H1 (cell line): ENCODE data around the gene TK2. TPM values are rescaled to one million over a fixed set of nuclear protein-coding genes. Genes with fewer than 3 reads are reported as not detected.

ENCODE experiments used
- CTCF ChIA-PET: fragments of 300-600 bp; sonication (Branson Sonifier 250); formaldehyde crosslinking; loops from one replicate; lab custom pipeline; 2021; ENCODE audit not compliant: partially characterized antibody; lab: Charles Lee
- POLR2A ChIA-PET: fragments of 300-600 bp; sonication (Branson Sonifier 250); formaldehyde crosslinking; loops from one replicate; lab custom pipeline; 2021; ENCODE audit warnings: inconsistent platforms; ENCODE audit not compliant: partially characterized antibody; lab: Charles Lee
- DNase-seq, 2 experiments: peaks; one replicate each; pipeline versions ENCODE4 v3.0.0 to v3.0.0-alpha.2; 2010 to 2022; ENCODE audit warnings: low spot score in 2 of 2, low read depth in 1 of 2, mixed read lengths in 1 of 2
- FAIRE-seq: peaks from 2 replicates; lab custom pipeline; 2011; peaks lifted over from hg19 to GRCh38; lab: Jason Lieb, UNC
- H2AFZ ChIP-seq: 2 replicates; pipeline ENCODE4 v1.8.1; 2012; ENCODE audit warnings: low read length, inconsistent platforms
- H2AK5ac ChIP-seq: 2 replicates; pipeline ENCODE4 v1.6.1; 2013; ENCODE audit warnings: low read depth, low read length
- H2BK120ac ChIP-seq: replicated peaks from 2 replicates; pipeline ENCODE3; 2013; ENCODE audit warnings: low read depth, low read length, inconsistent platforms
- H2BK12ac ChIP-seq: 2 replicates; pipeline ENCODE4 v1.6.1; 2013; ENCODE audit warnings: low read depth, low read length
- H2BK15ac ChIP-seq: 2 replicates; pipeline ENCODE4 v1.6.1; 2013; ENCODE audit warnings: low read length
- H2BK20ac ChIP-seq: 2 replicates; pipeline ENCODE4 v1.6.1; 2013; ENCODE audit warnings: low read length
- H2BK5ac ChIP-seq: 2 replicates; pipeline ENCODE4 v1.6.1; 2013; ENCODE audit warnings: low read depth, low read length
- H3K14ac ChIP-seq: 2 replicates; pipeline ENCODE4 v1.6.1; 2013; ENCODE audit warnings: inconsistent platforms; ENCODE audit not compliant: insufficient read length
- H3K18ac ChIP-seq: 2 replicates; pipeline ENCODE4 v1.6.1; 2013; ENCODE audit warnings: low read length; ENCODE audit errors: extremely low read depth
- H3K23ac ChIP-seq: 2 replicates; pipeline ENCODE4 v1.6.1; 2013; ENCODE audit warnings: inconsistent platforms; ENCODE audit not compliant: insufficient read length
- H3K23me2 ChIP-seq: 2 replicates; pipeline ENCODE4 v1.6.1; 2013; ENCODE audit warnings: low read depth, low read length
- H3K27ac ChIP-seq: 2 replicates; pipeline ENCODE4 v1.6.1; 2011; ENCODE audit warnings: low read depth, low read length, inconsistent platforms
- H3K27me3 ChIP-seq, 4 experiments: replicated peaks in 1 of 4; 1 replicate in 1 of 4; 2 replicates in 3 of 4; pipeline versions ENCODE4 v1.6.1 to v1.8.1; 2011 to 2013; ENCODE audit warnings: low read length in 3 of 4, mild to moderate bottlenecking in 3 of 4, inconsistent platforms in 2 of 4, mixed read lengths in 2 of 4, moderate library complexity in 1 of 4; ENCODE audit not compliant: control insufficient read depth in 3 of 4, insufficient read depth in 3 of 4; ENCODE audit errors: extremely low read depth in 1 of 4
- H3K36me3 ChIP-seq, 4 experiments: 2 replicates each; pipeline versions ENCODE4 v1.6.1 to v1.8.1; 2011 to 2013; ENCODE audit warnings: mild to moderate bottlenecking in 4 of 4, low read length in 3 of 4, moderate library complexity in 2 of 4, control low read depth in 1 of 4, inconsistent platforms in 1 of 4; ENCODE audit not compliant: insufficient read depth in 4 of 4, control insufficient read depth in 2 of 4
- H3K4ac ChIP-seq: replicated peaks from 2 replicates; pipeline ENCODE3; 2013; ENCODE audit warnings: low read length, low read depth, mixed read lengths, inconsistent platforms; ENCODE audit not compliant: insufficient read length
- H3K4me1 ChIP-seq, 4 experiments: replicated peaks in 1 of 4; 1 replicate in 1 of 4; 2 replicates in 3 of 4; pipeline versions ENCODE4 v1.6.1 to v1.8.1; 2011 to 2013; ENCODE audit warnings: low read length in 3 of 4, inconsistent platforms in 2 of 4, mixed read lengths in 1 of 4; ENCODE audit not compliant: insufficient read depth in 4 of 4, control insufficient read depth in 3 of 4
- H3K4me2 ChIP-seq, 2 experiments: 2 replicates each; pipeline versions ENCODE4 v1.6.1 to v1.8.1; 2011 to 2013; ENCODE audit warnings: low read depth in 2 of 2, low read length in 2 of 2, control low read depth in 1 of 2, inconsistent platforms in 1 of 2, mild to moderate bottlenecking in 1 of 2; ENCODE audit not compliant: insufficient read depth in 1 of 2
- H3K4me3 ChIP-seq, 4 experiments: fragments of 200-600, 300-600 bp in 1 of 4; sonication (generic), shearing (Covaris generic), sonication (Bioruptor Twin) in 1 of 4; 2 replicates each; pipeline versions ENCODE4 v1.5.1 to v1.8.1; 2011 to 2016; ENCODE audit warnings: low read length in 4 of 4, low read depth in 3 of 4, control low read depth in 2 of 4, inconsistent platforms in 2 of 4, mild to moderate bottlenecking in 2 of 4, mixed read lengths in 1 of 4, moderate library complexity in 1 of 4; ENCODE audit not compliant: insufficient read depth in 2 of 4; ENCODE audit errors: extremely low read depth in 1 of 4
- H3K56ac ChIP-seq: replicated peaks from 2 replicates; pipeline ENCODE3; 2013; ENCODE audit warnings: low read depth, mild to moderate bottlenecking, mixed read lengths, low read length, inconsistent platforms; ENCODE audit not compliant: insufficient read length
- H3K79me1 ChIP-seq: 2 replicates; pipeline ENCODE4 v1.6.1; 2013; ENCODE audit warnings: low read depth, low read length, control low read depth
- H3K79me2 ChIP-seq, 2 experiments: 2 replicates each; pipeline versions ENCODE4 v1.6.1 to v1.8.1; 2012 to 2013; ENCODE audit warnings: low read length in 2 of 2, mild to moderate bottlenecking in 2 of 2, inconsistent platforms in 1 of 2; ENCODE audit not compliant: insufficient read depth in 2 of 2, control insufficient read depth in 1 of 2
- H3K9ac ChIP-seq, 4 experiments: replicated peaks in 1 of 4; 1 replicate in 1 of 4; 2 replicates in 3 of 4; pipeline versions ENCODE4 v1.6.1 to v1.8.1; 2011 to 2013; ENCODE audit warnings: low read depth in 3 of 4, low read length in 3 of 4, control low read depth in 2 of 4, mild to moderate bottlenecking in 2 of 4, moderate library complexity in 2 of 4, inconsistent platforms in 1 of 4; ENCODE audit errors: extremely low read depth in 1 of 4
- H3K9me3 ChIP-seq, 2 experiments: 2 replicates each; pipeline versions ENCODE4 v1.6.1 to v1.8.1; 2012 to 2013; ENCODE audit warnings: mild to moderate bottlenecking in 2 of 2, moderate library complexity in 2 of 2, control low read depth in 1 of 2, inconsistent platforms in 1 of 2, low read depth in 1 of 2, low read length in 1 of 2, mixed read lengths in 1 of 2; ENCODE audit not compliant: insufficient read depth in 2 of 2
- H4K20me1 ChIP-seq, 2 experiments: replicated peaks in 1 of 2; 2 replicates each; pipeline versions ENCODE3 to v1.8.1; 2011 to 2013; ENCODE audit warnings: inconsistent platforms in 2 of 2, low read length in 2 of 2, mild to moderate bottlenecking in 1 of 2; ENCODE audit not compliant: insufficient read depth in 2 of 2, control insufficient read depth in 1 of 2
- H4K5ac ChIP-seq: 2 replicates; pipeline ENCODE4 v1.6.1; 2013; ENCODE audit warnings: low read length, low read depth, mixed read lengths, inconsistent platforms; ENCODE audit not compliant: insufficient read length
- H4K8ac ChIP-seq: 2 replicates; pipeline ENCODE4 v1.8.0; 2013; ENCODE audit warnings: mild to moderate bottlenecking, moderate library complexity, low read length, inconsistent platforms; ENCODE audit not compliant: insufficient read depth; ENCODE audit errors: extremely low read depth
- H4K91ac ChIP-seq: replicated peaks from 2 replicates; pipeline ENCODE3; 2013; ENCODE audit warnings: low read length, mixed read lengths, inconsistent platforms; ENCODE audit not compliant: insufficient read length
- ATF3 ChIP-seq: IDR thresholded peaks from 2 replicates; pipeline ENCODE4 v1.6.1; 2011; ENCODE audit warnings: low read depth, mild to moderate bottlenecking, low read length; ENCODE audit not compliant: insufficient read depth
- BRCA1 ChIP-seq: IDR thresholded peaks from 2 replicates; pipeline ENCODE4 v1.6.1; 2012; ENCODE audit warnings: low read depth, low read length, improper control_type of control experiment
- CEBPB ChIP-seq: IDR thresholded peaks from 2 replicates; pipeline ENCODE4 v1.6.1; 2012; ENCODE audit warnings: low read depth, low read length
- CHD2 ChIP-seq: IDR thresholded peaks from 2 replicates; pipeline ENCODE4 v1.6.1; 2012; ENCODE audit warnings: low read length, improper control_type of control experiment
- CTBP2 ChIP-seq: IDR thresholded peaks from 2 replicates; pipeline ENCODE4 v1.7.0; 2011; ENCODE audit warnings: borderline replicate concordance, mild to moderate bottlenecking, moderate library complexity, mixed read lengths, low read length; ENCODE audit not compliant: insufficient read depth, insufficient read length
- EGR1 ChIP-seq: IDR thresholded peaks from 2 replicates; pipeline ENCODE4 v1.6.1; 2011; ENCODE audit warnings: low read depth, low read length, borderline replicate concordance
- EP300 ChIP-seq, 2 experiments: IDR thresholded peaks; 1 replicate in 1 of 2; 2 replicates in 1 of 2; pipeline ENCODE4 v1.6.1; 2011 to 2012; ENCODE audit warnings: low read depth in 2 of 2, low read length in 2 of 2, mild to moderate bottlenecking in 2 of 2, borderline replicate concordance in 1 of 2, inconsistent platforms in 1 of 2, moderate library complexity in 1 of 2
- FOSL1 ChIP-seq: IDR thresholded peaks from 2 replicates; pipeline ENCODE4 v1.6.1; 2011; ENCODE audit warnings: mild to moderate bottlenecking, low read depth, low read length, moderate library complexity; ENCODE audit not compliant: insufficient read depth
- GTF2F1 ChIP-seq: IDR thresholded peaks from 2 replicates; pipeline ENCODE4 v1.6.1; 2012; ENCODE audit warnings: low read depth, low read length, improper control_type of control experiment, borderline replicate concordance
- HDAC6 ChIP-seq: IDR thresholded peaks from one replicate; pipeline ENCODE4 v1.7.1; 2012; ENCODE audit warnings: low read depth, mild to moderate bottlenecking, inconsistent platforms, low read length, moderate library complexity
- KDM4A ChIP-seq: IDR thresholded peaks from one replicate; pipeline ENCODE4 v1.7.1; 2012; ENCODE audit warnings: low read depth, mild to moderate bottlenecking, moderate library complexity, low read length, inconsistent platforms; ENCODE audit not compliant: severe bottlenecking
- POLR2A ChIP-seq, 2 experiments: IDR thresholded peaks; 1 replicate in 1 of 2; 2 replicates in 1 of 2; pipeline ENCODE4 v1.6.1; 2011; ENCODE audit warnings: low read depth in 2 of 2, low read length in 2 of 2, mild to moderate bottlenecking in 2 of 2; ENCODE audit errors: control extremely low read depth in 1 of 2
- RXRA ChIP-seq: IDR thresholded peaks from 2 replicates; pipeline ENCODE4 v1.6.1; 2011; ENCODE audit warnings: low read depth, mild to moderate bottlenecking, low read length, moderate library complexity; ENCODE audit not compliant: insufficient read depth
- SP4 ChIP-seq: IDR thresholded peaks from 2 replicates; pipeline ENCODE4 v1.6.1; 2012; ENCODE audit warnings: low read length, inconsistent platforms
- TCF12 ChIP-seq: IDR thresholded peaks from 2 replicates; pipeline ENCODE4 v1.6.1; 2011; ENCODE audit warnings: low read depth, mild to moderate bottlenecking, low read length
- WGBS, 2 experiments: shearing (Covaris generic) in 1 of 2; methylation state at CpG; one replicate each; pipeline versions ENCODE4 v1.1.6 to v1.1.7; 2013 to 2015; ENCODE audit warnings: low lambda C conversion rate in 2 of 2, mixed read lengths in 2 of 2, inconsistent platforms in 1 of 2, low coverage in 1 of 2, missing lambda C conversion rate in 1 of 2; ENCODE audit not compliant: insufficient replicate concordance in 2 of 2, insufficient coverage in 1 of 2, insufficient read length in 1 of 2; ENCODE audit errors: extremely low coverage in 1 of 2, missing lambda C conversion rate in 1 of 2; 5-methylcytosine and 5-hydroxymethylcytosine counted together
- polyA plus RNA-seq, 7 experiments: library from polyadenylated mRNA; depleted of rRNA in 3 of 7; stranded (reverse) in 5 of 7; unstranded in 2 of 7; fragments of >200 nt in 5 of 7; fragments of 200-250 nt in 2 of 7; gene quantifications; 1 replicate in 5 of 7; 2 replicates in 1 of 7; 4 replicates in 1 of 7; pipeline versions ENCODE4 v1.2.1 to v1.2.3, GENCODE V29; 2011 to 2013; ENCODE audit warnings: missing spikeins in 2 of 7, mixed read lengths in 2 of 7
- total RNA-seq: library from RNA; stranded (reverse); fragmentation: NEBNext Ultra II Directional; extraction: Animal tissue kit (Norgen Biotek cat#: 25700); gene quantifications from 2 replicates; pipeline ENCODE4 v1.2.1, GENCODE V29; 2021

The TK2 gene
- total and polyA plus RNA-seq, 2 of the 8 experiments (the other 6 are each of a cell fraction or from before 2014, with no cell fraction given), result 2.7 to 3.6 TPM

GRCh38 chr16:66537236-66537635 is 12.7 kb downstream of the TK2 start:
- no peak overlapping the region for H3K4me3 ChIP-seq
- H4K5ac ChIP-seq, result no peak overlapping the region
- peaks cover 0 to 7% (median 3%) of the 10 kb centered on the region in 4 experiments; a peak in 4 of 7 replicates for H3K4me1 ChIP-seq
- H3K27me3 ChIP-seq, result no peaks in the 10 kb centered on the region
- POLR2A ChIA-PET, result interaction anchor here (0.7 to 1.4 kb wide), 2 partner anchors 10 to 33 kb away, joined by 3 to 4 read pairs; no protein-coding TSS in a partner anchor
- H3K36me3 ChIP-seq, result no peaks in the 10 kb centered on the region
- no peak overlapping the region for H4K8ac ChIP-seq
- no peak overlapping the region for H3K27ac ChIP-seq
- H3K4me2 ChIP-seq, result no peak overlapping the region
- no peak overlapping the region for H4K91ac ChIP-seq
- no peak overlapping the region for H2AFZ ChIP-seq
- no peak for DNase-seq
- H3K4ac ChIP-seq, result no peak overlapping the region
- no peak overlapping the region for H2BK12ac ChIP-seq
- no peaks in the 10 kb centered on the region for H3K79me1 ChIP-seq
- H3K18ac ChIP-seq, result no peak overlapping the region
- no peaks in the 10 kb centered on the region for H3K23me2 ChIP-seq
- no peak overlapping the region for H2AK5ac ChIP-seq
- H2BK15ac ChIP-seq, result no peak overlapping the region
- no peak overlapping the region for H2BK120ac ChIP-seq
- H2BK20ac ChIP-seq, result no peak overlapping the region
- no peak overlapping the region for H3K9ac ChIP-seq
- no peak overlapping the region for H3K56ac ChIP-seq
- TF ChIP-seq EGR1, result no peak
- TF ChIP-seq ATF3, result no peak
- TF ChIP-seq CHD2, result no peak
- TF ChIP-seq SP4, result no peak
- no peak for TF ChIP-seq HDAC6
- TF ChIP-seq KDM4A, result no peak
- TF ChIP-seq CTBP2, result no peak
- no peak for TF ChIP-seq EP300 (IDR thresholded peaks at IDR 0.05; ENCODE audit: borderline replicate concordance in 1 of 2, low read depth in 2 of 2, low read length in 2 of 2)
- no peak for TF ChIP-seq GTF2F1
- TF ChIP-seq POLR2A (IDR thresholded peaks at IDR 0.05; ENCODE audit: control extremely low read depth in 1 of 2, low read depth in 2 of 2, low read length in 2 of 2), result no peak
- TF ChIP-seq FOSL1, result no peak
- TF ChIP-seq CEBPB, result no peak
- no peak for TF ChIP-seq RXRA
- TF ChIP-seq BRCA1, result no peak
- TF ChIP-seq TCF12, result no peak
- TF ChIP-seq, all 59 proteins: peak for 0
- Histone ChIP-seq H3K14ac (no peak overlapping the region), H3K23ac (no peak overlapping the region), H3K79me2 (no peaks in the 10 kb centered on the region), H4K20me1 (no peaks in the 10 kb centered on the region), H3K9me3 (no peaks in the 10 kb centered on the region), H2BK5ac (no peak overlapping the region)
- FAIRE-seq, result no peak
- CTCF ChIA-PET, result interaction anchor here (0.6 to 2.2 kb wide), 8 partner anchors 10 to 42 kb away, joined by 3 to 8 read pairs (median 3); partner anchors contain the start of gene CMTM2
- 89% methylated on average over 2 of the region's 2 CpGs; no CpG with 5 or more reads in 1 of the 2 experiments for WGBS, 2 experiments
